HEK293T (cell line): ENCODE data around the gene RAP2B.

Experiments
- CTCF ChIA-PET: fragments of 350-600 bp; formaldehyde crosslinking; extraction: SDS; loops from one replicate; lab custom pipeline; 2021; ENCODE audit warnings: antibody characterized with exemption, inconsistent platforms; lab: Yijun Ruan, JAX
- POLR2A ChIA-PET: fragments of 350-600 bp; formaldehyde crosslinking; extraction: SDS; loops from one replicate; lab custom pipeline; 2020; ENCODE audit warnings: antibody characterized with exemption, inconsistent platforms; lab: Yijun Ruan, JAX
- DNase-seq: peaks from one replicate; pipeline ENCODE4 v3.0.0; 2012; ENCODE audit warnings: mixed read lengths; ENCODE audit errors: extremely low spot score
- ARNT ChIP-seq: fragments of 450-650 bp; IDR thresholded peaks from 2 replicates; pipeline ENCODE4 v1.6.1; 2017; ENCODE audit warnings: mild to moderate bottlenecking
- BHLHE40 ChIP-seq: fragments of 450-650 bp; IDR thresholded peaks from 2 replicates; pipeline ENCODE4 v1.6.1; 2016; ENCODE audit warnings: mild to moderate bottlenecking, moderate library complexity, borderline replicate concordance
- CTBP1 ChIP-seq: fragments of 450-650 bp; IDR thresholded peaks from 2 replicates; pipeline ENCODE4 v1.6.1; 2016; ENCODE audit warnings: borderline replicate concordance
- ELF4 ChIP-seq: fragments of 450-650 bp; IDR thresholded peaks from 2 replicates; pipeline ENCODE4 v1.6.1; 2017; ENCODE audit warnings: antibody characterized with exemption
- FOXA1 ChIP-seq: fragments of 450-650 bp; IDR thresholded peaks from 2 replicates; pipeline ENCODE4 v1.6.1; 2016; ENCODE audit warnings: mild to moderate bottlenecking
- FOXK2 ChIP-seq: fragments of 450-650 bp; IDR thresholded peaks from 2 replicates; pipeline ENCODE4 v1.6.1; 2016; ENCODE audit warnings: mild to moderate bottlenecking
- FOXM1 ChIP-seq: fragments of 450-650 bp; IDR thresholded peaks from 2 replicates; pipeline ENCODE4 v1.6.1; 2017; ENCODE audit warnings: mild to moderate bottlenecking, borderline replicate concordance
- HDGF ChIP-seq: fragments of 450-650 bp; IDR thresholded peaks from 2 replicates; pipeline ENCODE4 v1.6.1; 2017; ENCODE audit warnings: antibody characterized with exemption, borderline replicate concordance
- L3MBTL2 ChIP-seq: fragments of 450-650 bp; conservative IDR thresholded peaks from 2 replicates; pipeline ENCODE4 v1.6.1; 2016; ENCODE audit warnings: mild to moderate bottlenecking
- LEF1 ChIP-seq: fragments of 450-650 bp; IDR thresholded peaks from 2 replicates; pipeline ENCODE4 v1.6.1; 2017; ENCODE audit warnings: mild to moderate bottlenecking, borderline replicate concordance
- NFRKB ChIP-seq: fragments of 450-650 bp; IDR thresholded peaks from 2 replicates; pipeline ENCODE4 v1.6.1; 2016; ENCODE audit warnings: mild to moderate bottlenecking, moderate library complexity
- PKNOX1 ChIP-seq: fragments of 450-650 bp; IDR thresholded peaks from 2 replicates; pipeline ENCODE4 v1.6.1; 2016
- SP1 ChIP-seq: fragments of 450-650 bp; IDR thresholded peaks from 2 replicates; pipeline ENCODE4 v1.6.1; 2017
- SUZ12 ChIP-seq: fragments of 450-650 bp; IDR thresholded peaks from 2 replicates; pipeline ENCODE4 v1.6.1; 2016; ENCODE audit warnings: mild to moderate bottlenecking
- TARDBP ChIP-seq: fragments of 450-650 bp; IDR thresholded peaks from 2 replicates; pipeline ENCODE4 v1.6.1; 2016
- ZNF384 ChIP-seq: fragments of 450-650 bp; IDR thresholded peaks from 2 replicates; pipeline ENCODE4 v1.6.1; 2016

The RAP2B gene

GRCh38 chr3:153159771-153160397, 2.1 kb upstream of the RAP2B start:
- POLR2A ChIA-PET = interaction anchor here (1.5 to 1.9 kb wide), 2 partner anchors 18 to 107 kb away, joined by 5 to 8 read pairs; no protein-coding TSS in a partner anchor
- DNase-seq = no peak
- TF ChIP-seq BHLHE40 (no peak), FOXA1 (no peak), SUZ12 (no peak), LEF1 (no peak), PKNOX1 (no peak), L3MBTL2 (no peak), TARDBP (no peak), ELF4 (no peak), NFRKB (no peak), FOXK2 (no peak), SP1 (no peak), HDGF (no peak)
- CTCF ChIA-PET = interaction anchor here (1.7 kb wide), 1 partner anchor 117 kb away, joined by 5 read pairs; no protein-coding TSS in a partner anchor

GRCh38 chr3:153160451-153161137, 1.4 kb upstream of the RAP2B start:
- POLR2A ChIA-PET = interaction anchor here (0.6 to 1.9 kb wide), 15 partner anchors 9 to 433 kb away, joined by 3 to 11 read pairs (median 4); no protein-coding TSS in a partner anchor
- DNase-seq = peak; percentile 54
- TF ChIP-seq TARDBP = no peak
- peak; percentile 97 for TF ChIP-seq ZNF384
- TF ChIP-seq ARNT = no peak
- no peak for TF ChIP-seq NFRKB
- TF ChIP-seq FOXA1 = no peak
- CTCF ChIA-PET = interaction anchor here (1.7 kb wide), 1 partner anchor 118 kb away, joined by 5 read pairs; no protein-coding TSS in a partner anchor

- ChIA-PET POLR2A (interaction anchor here (0.6 to 1.5 kb wide), 14 partner anchors 9 to 432 kb away, joined by 3 to 11 read pairs (median 4); no protein-coding TSS in a partner anchor), CTCF (interaction anchor here (0.6 to 1.7 kb wide), 2 partner anchors 118 to 964 kb away, joined by 3 to 5 read pairs; no protein-coding TSS in a partner anchor)
- DNase-seq = peak; percentile 86
- peak; percentile 67 for TF ChIP-seq PKNOX1
- TF ChIP-seq SUZ12 = no peak
Measured at GRCh38 chr3:153161138-153161713, 800 bp upstream of the RAP2B start.

- TF ChIP-seq PKNOX1 (no peak), L3MBTL2 (peak; percentile 38)
- DNase-seq = peak; percentile 24
- ChIA-PET CTCF (interaction anchor here (0.6 kb wide), 2 partner anchors 502 to 594 kb away, joined by 3 read pairs; no protein-coding TSS in a partner anchor), POLR2A (interaction anchor here (0.6 to 1.1 kb wide), 3 partner anchors 10 to 120 kb away, joined by 3 to 5 read pairs (median 3); no protein-coding TSS in a partner anchor)
Measured at GRCh38 chr3:153162513-153163392, 727 bp downstream of the RAP2B start.

- ChIA-PET POLR2A (interaction anchor here (0.6 to 1.1 kb wide), 3 partner anchors 9 to 120 kb away, joined by 3 to 5 read pairs (median 3); no protein-coding TSS in a partner anchor), CTCF (interaction anchor here (0.6 kb wide), 4 partner anchors 23 to 593 kb away, joined by 3 to 5 read pairs (median 4); no protein-coding TSS in a partner anchor)
- peak; percentile 74; the same call in 1 of the 2 replicates for TF ChIP-seq ZNF384
- TF ChIP-seq SUZ12 = no peak
- peak; percentile 16 for DNase-seq
Measured at GRCh38 chr3:153163393-153163724, 1.3 kb downstream of the RAP2B start.

- TF ChIP-seq FOXA1 = no peak
- TF ChIP-seq ZNF384 = no peak
- no peak for TF ChIP-seq ELF4
- TF ChIP-seq CTBP1 = no peak
- TF ChIP-seq ARNT = no peak
- no peak for TF ChIP-seq L3MBTL2
- TF ChIP-seq BHLHE40 = no peak
- no peak for TF ChIP-seq HDGF
- TF ChIP-seq SP1 = no peak
- no peak for TF ChIP-seq FOXM1
- no peak for TF ChIP-seq TARDBP
- no peak for TF ChIP-seq LEF1
- no peak for TF ChIP-seq SUZ12
- no peak for TF ChIP-seq FOXK2
- TF ChIP-seq NFRKB = no peak
- TF ChIP-seq PKNOX1 = no peak
- no peak for DNase-seq
Measured at GRCh38 chr3:153163756-153164550, 1.9 kb downstream of the RAP2B start.

More at GRCh38 chr3:153163756-153164550, 1.9 kb downstream of the RAP2B start:
- POLR2A ChIA-PET = interaction anchor here (1.0 kb wide), 1 partner anchor 121 kb away, joined by 5 read pairs; no protein-coding TSS in a partner anchor
- CTCF ChIA-PET = interaction anchor here (0.6 kb wide), 2 partner anchors 24 to 47 kb away, joined by 4 to 5 read pairs; no protein-coding TSS in a partner anchor
